Measurements from ENCODE around the gene INVS.
"Not testable (repeated sequence)": the region's sequence is repeated elsewhere in the genome, so short reads cannot be mapped to it uniquely, and the experiment has no call there.

INVS gene

GRCh38 chr9:100063185-100063584 lies 35.9 kb upstream of the INVS start:
- POLR2A ChIA-PET, result interaction anchor here (1.0 kb wide), 1 partner anchor 21 kb away, joined by 4 read pairs; no protein-coding TSS in a partner anchor
- TF ChIP-seq CTCF (IDR thresholded peaks at IDR 0.05; ENCODE audit: control extremely low read depth, extremely low read depth, low read depth, missing control alignments), result no peak
- DNase-seq (ENCODE audit: extremely low spot score), result no peak
- CTCF ChIA-PET, result interaction anchor here (1.0 to 1.4 kb wide), 4 partner anchors 9 to 12 kb away, joined by 3 to 5 read pairs (median 4); no protein-coding TSS in a partner anchor

GRCh38 chr9:100064872-100065581 lies 34.0 kb upstream of the INVS start:
- CTCF ChIA-PET, result interaction anchor here (1.0 to 2.8 kb wide), 8 partner anchors 10 to 152 kb away, joined by 3 to 11 read pairs (median 4); no protein-coding TSS in a partner anchor
- POLR2A ChIA-PET, result no interaction called here
- no peak for TF ChIP-seq CTCF (IDR thresholded peaks at IDR 0.05; ENCODE audit: control extremely low read depth, extremely low read depth, low read depth, missing control alignments)
- DNase-seq (ENCODE audit: extremely low spot score), result no peak

- ChIA-PET POLR2A (interaction anchor here (0.5 kb wide), 1 partner anchor 39 kb away, joined by 10 read pairs; no protein-coding TSS in a partner anchor), CTCF (interaction anchor here (1.0 to 2.8 kb wide), 10 partner anchors 8 to 242 kb away, joined by 3 to 11 read pairs (median 4); no protein-coding TSS in a partner anchor)
- TF ChIP-seq CTCF (IDR thresholded peaks at IDR 0.05; ENCODE audit: control extremely low read depth, extremely low read depth, low read depth, missing control alignments), result no peak
- peak; percentile 26 for DNase-seq (ENCODE audit: extremely low spot score)
Measured at GRCh38 chr9:100066539-100066938, 32.5 kb upstream of the INVS start.

GRCh38 chr9:100067990-100068389 lies 31.1 kb upstream of the INVS start:
- CTCF ChIA-PET; POLR2A ChIA-PET; DNase-seq (ENCODE audit: extremely low spot score): not testable (repeated sequence)

GRCh38 chr9:100069068-100069467 lies 30.0 kb upstream of the INVS start:
- POLR2A ChIA-PET, CTCF ChIA-PET: not testable (repeated sequence)

GRCh38 chr9:100070104-100071041 lies 28.7 kb upstream of the INVS start:
- CTCF ChIA-PET, result interaction anchor here (1.6 kb wide), 1 partner anchor 249 kb away, joined by 4 read pairs; the partner anchor contains the start of gene NR4A3
- no peak for DNase-seq (ENCODE audit: extremely low spot score)
- POLR2A ChIA-PET, result interaction anchor here (0.6 to 0.7 kb wide), 2 partner anchors 19 to 1023 kb away, joined by 3 read pairs; no protein-coding TSS in a partner anchor
- TF ChIP-seq CTCF (IDR thresholded peaks at IDR 0.05; ENCODE audit: control extremely low read depth, extremely low read depth, low read depth, missing control alignments), result no peak

More at GRCh38 chr9:100069068-100069467, 30.0 kb upstream of the INVS start:
- not testable (repeated sequence) for DNase-seq (ENCODE audit: extremely low spot score)

GRCh38 chr9:100071271-100071670 lies 27.8 kb upstream of the INVS start:
- DNase-seq (ENCODE audit: extremely low spot score), result no peak
- ChIA-PET POLR2A (no interaction called here), CTCF (interaction anchor here (0.7 to 1.6 kb wide), 5 partner anchors 8 to 250 kb away, joined by 3 to 4 read pairs (median 3); partner anchors contain the start of gene NR4A3)
- no peak for TF ChIP-seq CTCF (IDR thresholded peaks at IDR 0.05; ENCODE audit: control extremely low read depth, extremely low read depth, low read depth, missing control alignments)
